Aorta (tissue), 5 donors: ENCODE data around the gene MIEF1. TPM values are rescaled to one million over a fixed set of nuclear protein-coding genes. Genes with fewer than 3 reads are reported as not detected.

Experiments used
- ATAC-seq: fragments of 200-7000 bp; cut with Tn5 transposase; one replicate; pipeline ENCODE4 v1.9.1; 2022; ENCODE audit warnings: moderate library complexity; ENCODE audit not compliant: low FRiP score
- DNase-seq, 2 donors: peaks; one replicate each; pipeline ENCODE4 v3.0.0-alpha.2; 2020
- H3K27ac ChIP-seq, 2 donors: one replicate each; pipeline ENCODE4 v1.5.1; 2013; ENCODE audit warnings: low read length in 2 of 2, mild to moderate bottlenecking in 2 of 2, moderate library complexity in 2 of 2, control low read depth in 1 of 2, inconsistent platforms in 1 of 2, low read depth in 1 of 2
- H3K27me3 ChIP-seq, 2 donors: one replicate each; pipeline ENCODE4 v1.6.1; 2013; ENCODE audit warnings: control low read depth in 1 of 2, low read length in 1 of 2, mild to moderate bottlenecking in 1 of 2, moderate library complexity in 1 of 2; ENCODE audit not compliant: insufficient read depth in 2 of 2, control insufficient read depth in 1 of 2
- H3K36me3 ChIP-seq, 2 donors: one replicate each; pipeline ENCODE4 v1.6.1; 2013; ENCODE audit warnings: control low read depth in 1 of 2, low read length in 1 of 2, mild to moderate bottlenecking in 1 of 2; ENCODE audit not compliant: insufficient read depth in 2 of 2, control insufficient read depth in 1 of 2
- H3K4me1 ChIP-seq, 2 donors: one replicate each; pipeline ENCODE4 v1.6.1; 2013; ENCODE audit warnings: low read length in 2 of 2, control low read depth in 1 of 2, mild to moderate bottlenecking in 1 of 2, moderate library complexity in 1 of 2; ENCODE audit not compliant: insufficient read depth in 2 of 2, control insufficient read depth in 1 of 2
- H3K4me3 ChIP-seq, 2 donors: one replicate each; pipeline ENCODE4 v1.5.1; 2013; ENCODE audit warnings: low read length in 2 of 2, control low read depth in 1 of 2, mild to moderate bottlenecking in 1 of 2
- H3K9me3 ChIP-seq: one replicate; pipeline ENCODE4 v1.6.1; 2013; ENCODE audit warnings: mild to moderate bottlenecking, low read length; ENCODE audit not compliant: control insufficient read depth
- WGBS, 2 donors: extraction: QIAGEN DNeasy Blood & Tissue Kit; methylation state at CpG; one replicate each; pipeline ENCODE4 v1.1.7; 2013; 5-methylcytosine and 5-hydroxymethylcytosine counted together
- intact Hi-C, 2 donors: fragments of 100-400 bp; cut with DNase I; formaldehyde crosslinking; loops; one replicate each; pipeline versions ENCODE4 v1.14.2 to v1.15.0; 2022
- polyA plus RNA-seq, 2 donors: library from polyadenylated mRNA; stranded (reverse); fragments of 200-250 nt; gene quantifications; one replicate each; pipeline ENCODE4 v1.2.3, GENCODE V29; 2013
- total RNA-seq, 2 donors: library from RNA; stranded (reverse); fragmentation: NEBNext Ultra II Directional; extraction: Animal tissue kit (Norgen Biotek cat#: 25700); gene quantifications; one replicate each; pipeline ENCODE4 v1.2.1, GENCODE V29; 2021
- donor health status: healthy with polysubstance abuse.
- donor health status: Bipolar disorder and iron deficiency.
- donor health status: DM: no; HTN: no; CAD: no.
- donor health status: DM: no; HTN: no; CAD: no.
- donor health status: DM: yes; HTN: yes; CAD: no.

MIEF1 gene
- total and polyA plus RNA-seq, 4 donors = 8.0 to 20.1 (median 11.9) TPM

DNA sequence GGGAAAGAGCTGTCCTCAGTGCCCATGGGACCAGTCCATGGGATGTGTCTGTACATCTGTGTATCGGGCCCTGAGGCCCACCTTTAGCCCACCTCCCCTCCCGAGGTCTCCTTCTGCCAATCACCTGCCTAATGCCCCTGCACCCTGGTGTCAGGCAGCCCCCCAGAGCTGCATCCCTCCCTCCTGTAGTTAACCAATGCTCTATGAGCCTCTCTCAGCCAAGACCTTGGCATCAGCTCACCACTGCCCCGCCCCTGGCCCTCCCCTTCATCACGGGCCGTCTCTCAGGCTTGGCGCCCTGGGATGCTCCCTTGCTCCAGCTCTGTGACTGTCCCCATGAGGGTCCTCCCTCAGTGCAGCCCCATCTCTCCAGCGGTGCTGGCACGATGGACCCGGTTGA is 26.8 kb upstream of the MIEF1 start:
- H3K9me3 ChIP-seq = no peaks in the 10 kb centered on the region
- no peaks in the 10 kb centered on the region for H3K36me3 ChIP-seq
- H3K4me1 ChIP-seq = no peaks in the 10 kb centered on the region
- no peaks in the 10 kb centered on the region for H3K27me3 ChIP-seq
- 69 to 72% methylated on average over 9 of the region's 9 CpGs for WGBS, 2 donors
- no peak for DNase-seq
- H3K27ac ChIP-seq = no peak overlapping the region
- H3K4me3 ChIP-seq = no peak overlapping the region
- no peak for ATAC-seq
- intact Hi-C loops = no loop called here

- Histone ChIP-seq H3K27ac (no peak overlapping the region), H3K4me3 (no peak overlapping the region), H3K4me1 (no peaks in the 10 kb centered on the region), H3K36me3 (no peaks in the 10 kb centered on the region), H3K27me3 (no peaks in the 10 kb centered on the region), H3K9me3 (no peaks in the 10 kb centered on the region)
- intact Hi-C loops = no loop called here
- DNase-seq (no peak), ATAC-seq (no peak)
- 67 to 77% methylated on average over 3 of the region's 3 CpGs for WGBS, 2 donors
Measured at GRCh38 chr22:39475902-39476301, 26.2 kb upstream of the MIEF1 start.

- no peaks in the 10 kb centered on the region for H3K9me3 ChIP-seq
- H3K27ac ChIP-seq = no peak overlapping the region
- no peaks in the 10 kb centered on the region for H3K4me1 ChIP-seq
- no peak for DNase-seq
- intact Hi-C loops = no loop called here
- H3K27me3 ChIP-seq = no peaks in the 10 kb centered on the region
- 84 to 87% methylated on average over 13 of the region's 13 CpGs for WGBS, 2 donors
- no peak overlapping the region for H3K4me3 ChIP-seq
- no peak for ATAC-seq
- H3K36me3 ChIP-seq = no peaks in the 10 kb centered on the region
Measured at GRCh38 chr22:39476664-39477063, 25.4 kb upstream of the MIEF1 start.

GRCh38 chr22:39477542-39477941 is 24.5 kb upstream of the MIEF1 start:
- 90 to 92% methylated on average over 9 of the region's 9 CpGs for WGBS, 2 donors
- no peak overlapping the region for H3K27ac ChIP-seq

GRCh38 chr22:39478441-39478850 is 23.6 kb upstream of the MIEF1 start:
- H3K27ac ChIP-seq = no peak overlapping the region
- WGBS, 2 donors = 22 to 25% methylated on average over 9 of the region's 9 CpGs
- no peaks in the 10 kb centered on the region for H3K9me3 ChIP-seq
- intact Hi-C loops = no loop called here
- H3K4me1 ChIP-seq = no peaks in the 10 kb centered on the region
- no peaks in the 10 kb centered on the region for H3K27me3 ChIP-seq
- no peak for DNase-seq
- H3K36me3 ChIP-seq = no peaks in the 10 kb centered on the region
- no peak for ATAC-seq
- no peak overlapping the region for H3K4me3 ChIP-seq

More at GRCh38 chr22:39477542-39477941, 24.5 kb upstream of the MIEF1 start:
- intact Hi-C loops = no loop called here
- no peaks in the 10 kb centered on the region for H3K27me3 ChIP-seq
- H3K4me1 ChIP-seq = no peaks in the 10 kb centered on the region
- no peak for ATAC-seq
- H3K36me3 ChIP-seq = no peaks in the 10 kb centered on the region
- no peak for DNase-seq
- H3K4me3 ChIP-seq = no peak overlapping the region
- no peaks in the 10 kb centered on the region for H3K9me3 ChIP-seq

GRCh38 chr22:39479254-39479653 is 22.8 kb upstream of the MIEF1 start:
- no peak for DNase-seq
- 78 to 82% methylated on average over 3 of the region's 3 CpGs for WGBS, 2 donors

DNA sequence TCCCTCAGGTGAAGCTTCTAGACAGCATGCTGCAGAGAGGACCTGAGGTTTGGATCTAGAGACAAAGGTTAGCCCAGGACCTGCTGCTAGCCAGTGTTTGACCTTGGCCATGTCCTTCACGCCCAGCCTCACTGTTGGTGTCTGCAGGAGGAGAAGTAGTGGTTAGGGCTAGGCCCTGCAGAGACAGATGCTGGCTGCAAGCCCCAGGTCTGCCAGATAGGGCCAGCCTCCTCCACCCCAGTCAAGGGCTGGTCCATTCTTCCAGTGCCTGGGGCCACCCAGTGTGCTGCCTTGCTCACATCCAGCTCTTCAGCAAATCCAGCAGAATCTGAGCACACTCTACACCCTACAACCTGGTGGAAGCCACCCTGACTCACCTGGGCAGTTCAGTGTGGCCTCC is 21.5 kb upstream of the MIEF1 start:
- no peaks in the 10 kb centered on the region for H3K27me3 ChIP-seq
- intact Hi-C loops = no loop called here
- 93 to 96% methylated on average over 1 of the region's 1 CpG for WGBS, 2 donors
- no peak overlapping the region for H3K4me3 ChIP-seq
- no peaks in the 10 kb centered on the region for H3K9me3 ChIP-seq
- H3K4me1 ChIP-seq = no peaks in the 10 kb centered on the region
- no peak for ATAC-seq
- no peak for DNase-seq
- no peaks in the 10 kb centered on the region for H3K36me3 ChIP-seq
- no peak overlapping the region for H3K27ac ChIP-seq

More at GRCh38 chr22:39479254-39479653, 22.8 kb upstream of the MIEF1 start:
- intact Hi-C loops = no loop called here
- Histone ChIP-seq H3K4me3 (no peak overlapping the region), H3K9me3 (no peaks in the 10 kb centered on the region), H3K36me3 (no peaks in the 10 kb centered on the region), H3K4me1 (no peaks in the 10 kb centered on the region), H3K27me3 (no peaks in the 10 kb centered on the region), H3K27ac (no peak overlapping the region)
- no peak for ATAC-seq

- WGBS, 2 donors = 91 to 94% methylated on average over 16 of the region's 16 CpGs
- no peaks in the 10 kb centered on the region for H3K36me3 ChIP-seq
- no peak overlapping the region for H3K4me3 ChIP-seq
- ATAC-seq (no peak), DNase-seq (no peak)
- intact Hi-C loops = no loop called here
- H3K27ac ChIP-seq = no peak overlapping the region
- H3K27me3 ChIP-seq = no peaks in the 10 kb centered on the region
- H3K4me1 ChIP-seq = no peaks in the 10 kb centered on the region
- no peaks in the 10 kb centered on the region for H3K9me3 ChIP-seq
Measured at GRCh38 chr22:39481054-39481453, 21.0 kb upstream of the MIEF1 start.

DNA sequence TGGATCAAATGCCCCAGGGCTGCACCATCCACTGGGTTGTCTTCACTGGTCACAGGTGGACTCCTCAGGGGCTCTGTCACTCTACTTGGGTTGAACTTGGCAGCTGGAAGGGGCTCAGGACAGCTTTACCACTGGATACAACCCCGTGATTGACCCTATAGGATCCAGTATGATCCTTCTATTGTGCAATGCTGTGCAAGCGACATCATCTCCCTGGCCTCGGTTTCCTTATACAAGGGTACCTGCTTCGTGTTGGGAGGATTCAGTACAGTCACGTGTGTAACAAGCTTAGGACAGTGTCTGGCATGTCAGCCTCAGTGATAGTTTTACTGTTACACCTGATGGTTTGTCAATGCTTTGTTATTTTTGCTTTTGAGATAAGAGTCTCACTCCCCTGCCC is 20.5 kb upstream of the MIEF1 start:
- Histone ChIP-seq H3K27me3 (no peaks in the 10 kb centered on the region), H3K27ac (no peak overlapping the region), H3K4me1 (no peaks in the 10 kb centered on the region), H3K9me3 (no peaks in the 10 kb centered on the region), H3K4me3 (no peak overlapping the region), H3K36me3 (no peaks in the 10 kb centered on the region)
- WGBS, 2 donors = 86 to 90% methylated on average over 5 of the region's 5 CpGs
- no peak for DNase-seq
- ATAC-seq = no peak
- intact Hi-C loops = no loop called here
